ENCODE data around the gene ZNF277.

DNA sequence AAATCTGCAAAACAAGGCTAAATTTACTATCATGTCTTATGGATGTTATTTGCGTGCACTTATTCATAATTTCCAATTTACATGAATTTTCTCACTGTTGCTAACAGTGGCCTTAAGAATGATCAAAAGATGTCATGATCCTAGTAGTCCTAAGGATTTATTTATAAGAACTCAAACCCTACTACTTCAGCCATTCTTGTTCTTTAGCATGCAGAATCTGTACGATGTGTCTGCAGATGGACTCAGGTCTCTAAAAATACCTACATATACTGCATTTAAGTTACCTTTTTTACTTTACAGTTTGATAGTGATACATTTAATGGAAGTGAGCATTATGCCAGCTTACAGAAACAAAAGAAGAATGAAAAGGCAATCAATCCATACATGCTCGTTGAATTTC, 91.2 kb downstream of the ZNF277 start:
- TF ChIP-seq, protein P1, sequence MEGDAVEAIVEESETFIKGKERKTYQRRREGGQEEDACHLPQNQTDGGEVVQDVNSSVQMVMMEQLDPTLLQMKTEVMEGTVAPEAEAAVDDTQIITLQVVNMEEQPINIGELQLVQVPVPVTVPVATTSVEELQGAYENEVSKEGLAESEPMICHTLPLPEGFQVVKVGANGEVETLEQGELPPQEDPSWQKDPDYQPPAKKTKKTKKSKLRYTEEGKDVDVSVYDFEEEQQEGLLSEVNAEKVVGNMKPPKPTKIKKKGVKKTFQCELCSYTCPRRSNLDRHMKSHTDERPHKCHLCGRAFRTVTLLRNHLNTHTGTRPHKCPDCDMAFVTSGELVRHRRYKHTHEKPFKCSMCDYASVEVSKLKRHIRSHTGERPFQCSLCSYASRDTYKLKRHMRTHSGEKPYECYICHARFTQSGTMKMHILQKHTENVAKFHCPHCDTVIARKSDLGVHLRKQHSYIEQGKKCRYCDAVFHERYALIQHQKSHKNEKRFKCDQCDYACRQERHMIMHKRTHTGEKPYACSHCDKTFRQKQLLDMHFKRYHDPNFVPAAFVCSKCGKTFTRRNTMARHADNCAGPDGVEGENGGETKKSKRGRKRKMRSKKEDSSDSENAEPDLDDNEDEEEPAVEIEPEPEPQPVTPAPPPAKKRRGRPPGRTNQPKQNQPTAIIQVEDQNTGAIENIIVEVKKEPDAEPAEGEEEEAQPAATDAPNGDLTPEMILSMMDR (IDR thresholded peaks at IDR 0.05; ENCODE audit: insufficient read depth, low read length, poor library complexity, severe bottlenecking): no peak
- TF ChIP-seq EZH2phosphoT487 (conservative IDR thresholded peaks at IDR 0.05; ENCODE audit: low read length): no peak
